DMS153 (cell line): ENCODE data around the gene GGT6.

Source experiments
- DNase-seq: peaks from one replicate; lab custom pipeline; 2025; lab: John Stamatoyannopoulos, UW

The GGT6 gene

GRCh38 chr17:4539025-4539424 is 21.4 kb downstream of the GGT6 start:
- DNase-seq = no peak

- no peak for DNase-seq
These were observed 22.0 kb downstream of the GGT6 start for GRCh38 chr17:4538236-4539002.

GRCh38 chr17:4537451-4538235 is 22.7 kb downstream of the GGT6 start:
- DNase-seq = no peak

- DNase-seq = no peak
These were observed 23.5 kb downstream of the GGT6 start for GRCh38 chr17:4536742-4537411.

DNA sequence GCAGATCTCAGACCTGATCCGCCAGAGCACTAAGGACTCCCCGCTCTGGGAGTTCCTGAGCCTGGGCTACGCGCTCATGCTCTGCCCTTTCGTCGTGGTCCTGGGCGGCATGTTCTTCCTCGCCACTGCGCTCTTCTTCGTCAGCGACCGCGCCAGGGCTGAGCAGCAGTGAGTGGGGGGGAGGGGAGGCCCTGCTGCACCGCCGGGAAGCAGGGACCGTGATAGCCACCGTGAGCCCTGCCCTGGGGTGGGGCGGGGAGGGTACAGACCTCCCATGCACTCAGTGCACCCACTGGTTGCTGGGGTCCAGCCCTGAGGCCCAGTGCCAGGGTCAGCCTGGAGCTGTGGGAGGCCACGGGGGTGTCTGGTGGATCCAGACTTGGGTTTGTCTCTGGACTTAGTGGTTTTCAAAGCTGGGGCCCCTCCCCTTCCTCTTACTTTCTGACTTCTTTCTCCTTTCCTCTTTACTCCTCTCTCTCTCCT is 24.1 kb downstream of the GGT6 start:
- no peak for DNase-seq

- DNase-seq = no peak
These were observed 24.6 kb downstream of the GGT6 start for GRCh38 chr17:4535667-4536258.

GRCh38 chr17:4534928-4535666 is 25.3 kb downstream of the GGT6 start:
- no peak for DNase-seq

DNA sequence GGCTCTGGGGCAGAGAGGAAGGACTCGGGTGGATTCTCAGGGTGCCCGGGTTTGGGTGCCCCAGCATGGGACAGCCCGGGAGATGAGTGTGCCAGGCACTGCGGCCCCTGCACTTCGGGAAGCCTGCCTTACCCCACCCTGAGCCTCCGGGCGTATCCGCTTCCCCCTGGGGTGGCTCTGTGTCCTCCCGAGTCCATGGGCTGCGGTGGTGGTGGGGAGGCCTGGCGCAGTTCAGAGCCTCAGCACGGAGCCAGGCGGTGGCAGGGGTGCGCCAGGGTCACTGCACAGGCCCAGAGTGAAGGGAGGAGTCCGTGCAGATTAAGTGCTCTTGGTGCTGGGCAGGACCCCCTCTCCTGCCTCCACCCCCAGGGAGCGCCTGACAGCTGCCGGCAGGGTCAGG is 25.9 kb downstream of the GGT6 start:
- DNase-seq = no peak

DNA sequence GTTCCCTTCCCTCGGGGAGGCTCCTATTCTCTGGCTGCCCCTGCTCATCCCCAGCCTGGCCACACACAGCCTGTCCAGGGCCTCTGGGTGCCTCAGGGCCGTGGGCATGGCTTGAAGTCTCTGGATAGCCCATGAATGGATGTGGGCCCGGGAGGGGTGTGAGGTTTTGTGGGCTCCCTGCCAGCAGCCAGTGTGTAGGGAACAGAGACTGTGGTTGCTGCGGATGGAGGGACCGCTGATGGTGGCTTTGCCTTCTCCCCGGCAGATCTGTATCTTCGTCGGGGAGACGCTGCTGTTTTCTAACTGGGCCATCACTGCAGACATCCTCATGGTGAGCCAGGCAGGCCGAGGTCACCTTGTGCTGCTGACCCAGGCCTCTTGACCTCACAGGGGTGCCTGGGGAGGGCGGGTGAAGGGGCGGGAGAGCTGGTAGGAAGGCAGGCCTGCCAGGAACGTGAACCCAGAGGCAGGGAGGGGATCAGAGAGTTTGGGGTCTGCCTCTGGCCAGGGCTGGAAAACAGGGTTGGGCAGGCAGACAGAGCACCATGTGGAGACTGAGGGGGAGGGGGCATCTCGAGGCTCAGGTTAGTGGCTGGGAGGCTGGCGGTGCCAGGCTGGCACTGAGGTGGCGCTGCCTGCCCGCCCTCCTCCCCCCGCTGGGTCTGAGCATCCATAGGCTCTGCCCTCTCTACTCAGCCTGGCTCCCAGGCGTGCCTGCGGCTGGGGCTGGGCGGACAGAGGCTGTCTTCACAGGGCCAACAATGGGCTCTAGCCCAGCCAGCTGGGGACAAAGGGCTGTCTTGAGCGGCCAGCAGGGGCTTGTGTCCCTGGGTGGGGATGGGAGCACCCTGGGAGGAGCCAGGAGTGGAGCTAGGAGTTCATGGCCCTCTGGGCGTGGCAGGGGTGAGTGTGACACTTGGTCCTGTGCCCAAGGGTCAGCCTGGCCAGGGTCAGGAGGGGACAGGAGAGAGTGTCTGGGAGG is 26.6 kb downstream of the GGT6 start:
- DNase-seq = no peak

GRCh38 chr17:4532860-4533522 is 27.4 kb downstream of the GGT6 start:
- no peak for DNase-seq

DNA sequence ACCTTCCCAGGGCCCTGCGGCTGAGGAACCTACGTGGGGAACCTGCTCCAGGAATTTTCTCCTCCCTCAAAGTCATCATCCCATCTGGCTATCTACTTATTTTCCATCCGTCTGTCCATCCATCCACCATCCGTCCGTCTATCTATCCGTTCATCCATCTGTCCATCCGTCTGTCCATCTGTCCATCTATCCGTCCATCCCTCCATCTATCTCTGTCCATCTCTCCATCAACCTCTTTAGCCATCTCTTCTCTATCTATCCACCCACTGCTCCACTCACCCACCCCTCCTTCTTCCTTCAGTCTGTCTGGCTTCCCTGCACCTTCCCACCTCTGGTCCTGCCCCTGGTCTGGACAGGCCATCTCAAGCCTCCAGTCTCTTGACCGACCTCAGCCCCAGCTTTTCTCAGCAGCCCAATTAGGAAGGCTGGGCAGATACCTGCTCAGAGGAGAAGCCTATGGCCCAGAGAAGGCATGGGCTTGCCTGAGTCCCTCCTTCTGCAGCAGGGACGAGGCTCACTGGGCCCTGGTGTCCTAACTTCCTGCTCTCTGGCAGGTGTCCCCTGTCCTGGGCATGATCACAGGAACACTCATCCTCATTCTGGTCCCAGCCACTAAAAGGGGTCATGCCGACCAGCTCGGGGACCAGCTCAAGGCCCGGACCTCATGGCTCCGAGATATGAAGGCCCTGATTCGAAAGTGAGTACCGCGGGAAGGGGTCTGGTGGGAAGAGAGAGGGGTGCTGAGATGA is 28.2 kb downstream of the GGT6 start:
- DNase-seq = no peak

DNA sequence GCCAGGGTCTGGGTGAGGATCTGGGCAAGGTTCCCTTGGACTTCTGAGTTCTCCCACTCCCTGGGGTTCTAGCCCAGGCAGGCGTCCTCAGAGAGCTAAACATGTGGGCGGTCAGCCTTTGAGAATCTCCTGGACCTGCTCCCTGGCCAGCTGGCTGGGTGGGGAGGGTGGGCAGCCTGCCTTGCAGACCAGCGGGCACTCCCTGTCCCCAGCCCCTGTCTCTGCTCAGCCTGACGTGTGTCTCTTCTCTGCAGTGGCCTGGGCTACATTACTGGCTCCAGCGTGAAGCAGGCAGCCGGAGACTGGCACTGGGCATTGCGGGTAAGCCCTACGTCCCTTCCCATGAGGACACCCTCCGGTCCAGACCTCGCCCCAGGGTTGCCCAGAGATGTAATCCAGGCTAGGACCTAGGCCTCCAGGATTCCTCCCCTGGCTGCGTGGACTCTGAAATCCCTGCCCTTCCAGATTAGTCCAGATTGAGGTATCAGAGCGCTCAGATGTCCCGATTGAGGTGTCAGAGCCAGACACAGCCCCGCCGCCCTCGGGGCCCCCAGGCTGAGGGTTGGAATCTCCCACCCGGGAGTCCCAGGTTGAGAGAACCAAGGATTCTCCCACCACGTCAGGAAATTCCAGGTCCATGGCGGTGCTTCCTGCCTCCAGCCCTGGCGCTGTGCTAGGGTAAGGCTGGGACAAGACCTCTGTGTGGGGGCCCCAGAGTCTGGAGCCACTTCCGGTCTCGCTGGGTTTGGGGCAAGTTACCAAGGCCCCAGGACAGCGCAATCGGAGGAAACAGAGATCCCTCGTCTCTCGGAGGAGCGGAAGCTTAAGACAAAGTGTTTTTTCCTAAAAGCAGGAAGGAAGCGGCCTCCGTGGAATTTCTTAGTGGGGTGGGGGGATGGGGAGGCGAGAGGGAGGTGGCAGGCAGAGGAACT is 29.3 kb downstream of the GGT6 start:
- no peak for DNase-seq

DNA sequence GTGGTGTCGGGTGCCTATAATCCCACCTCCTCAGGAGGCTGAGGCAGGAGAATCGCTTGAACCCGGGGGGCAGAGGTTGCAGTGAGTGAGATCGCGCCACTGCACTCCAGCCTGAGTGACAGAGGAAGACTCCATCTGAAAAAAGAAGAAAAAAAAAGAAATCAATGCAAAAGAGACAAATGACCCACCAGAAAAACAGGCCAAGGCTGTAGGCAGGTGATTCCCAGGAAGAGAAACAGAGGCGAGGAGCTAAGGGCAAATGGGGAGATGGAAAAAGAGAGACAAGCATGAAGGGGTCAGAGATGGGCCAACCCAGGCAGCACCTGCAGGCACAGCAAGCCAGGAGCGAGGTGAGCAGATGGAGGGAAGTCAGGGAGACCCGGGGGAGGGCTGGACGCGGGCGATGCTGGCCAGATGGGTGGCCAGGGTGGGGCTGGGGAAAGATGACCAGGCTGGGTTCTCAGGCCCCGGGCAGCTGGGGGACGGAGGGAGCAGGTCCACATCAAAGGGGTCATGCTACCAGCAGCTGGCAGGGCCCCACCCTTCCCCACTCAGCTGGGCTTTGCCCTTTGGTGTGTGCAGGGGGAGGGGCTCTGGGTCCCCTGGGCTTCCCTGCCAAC is 30.7 kb downstream of the GGT6 start:
- no peak for DNase-seq

DNA sequence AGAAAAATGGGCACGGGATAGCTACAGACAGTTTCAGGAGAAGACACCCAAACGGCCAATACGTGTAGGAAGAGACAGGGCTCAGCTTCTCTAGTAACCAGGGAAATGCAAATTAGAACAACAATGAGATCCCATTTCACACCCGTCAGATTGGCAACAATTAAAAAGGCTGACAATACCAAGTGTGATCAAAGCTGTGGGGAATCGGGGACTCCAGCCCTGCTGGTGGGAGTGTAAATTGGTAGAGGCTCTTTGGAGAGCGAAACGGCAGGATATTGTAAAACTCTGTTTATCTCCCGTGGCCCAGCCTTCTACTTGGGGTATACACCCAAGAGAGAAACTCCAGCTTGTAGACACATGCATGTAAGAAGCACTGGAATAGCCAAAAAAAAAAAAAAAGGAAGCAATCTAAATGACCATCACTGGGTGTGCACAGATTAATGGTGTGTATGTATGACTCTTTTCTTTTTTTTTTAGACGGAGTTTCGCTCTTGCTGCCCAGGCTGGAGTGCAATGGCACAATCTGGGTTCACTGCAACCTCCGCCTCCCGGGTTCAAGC is 32.7 kb downstream of the GGT6 start:
- no peak for DNase-seq

GRCh38 chr17:4527134-4527533 is 33.2 kb downstream of the GGT6 start:
- DNase-seq = no peak

DNA sequence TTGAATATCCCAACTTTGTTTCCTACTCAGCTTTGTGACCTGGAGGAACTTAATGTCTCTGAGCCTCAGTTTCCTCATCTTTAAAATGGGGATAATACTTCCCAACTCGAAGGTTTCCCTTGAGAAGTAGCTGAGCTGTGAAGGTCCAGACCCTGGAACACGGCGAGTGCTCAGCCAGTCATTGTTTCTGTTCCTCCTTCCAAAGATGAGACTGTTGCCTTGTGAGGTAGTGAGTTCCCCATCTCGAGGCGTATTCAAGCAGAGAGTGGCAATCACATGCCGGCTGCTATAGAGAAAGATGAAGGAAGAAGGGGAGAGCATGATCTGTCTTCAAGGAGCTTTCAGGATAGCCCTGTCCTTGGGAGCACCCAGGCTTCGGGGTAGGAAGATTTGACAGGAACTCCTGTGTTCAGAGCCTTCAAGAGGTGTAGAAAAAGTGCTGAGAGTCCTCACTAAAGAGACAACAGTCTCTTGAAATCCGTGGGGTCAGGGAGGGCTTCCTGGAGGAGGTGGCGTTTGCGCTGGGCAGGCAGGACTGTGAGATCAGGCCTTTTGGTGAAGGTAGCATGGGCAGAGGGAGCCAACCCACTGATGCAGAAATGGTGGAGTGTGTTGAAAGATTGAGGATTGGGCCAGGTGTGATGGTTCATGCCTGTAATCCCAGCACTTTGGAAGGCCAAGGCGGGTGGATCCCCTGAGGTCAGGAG is 34.5 kb downstream of the GGT6 start:
- DNase-seq = no peak

DNA sequence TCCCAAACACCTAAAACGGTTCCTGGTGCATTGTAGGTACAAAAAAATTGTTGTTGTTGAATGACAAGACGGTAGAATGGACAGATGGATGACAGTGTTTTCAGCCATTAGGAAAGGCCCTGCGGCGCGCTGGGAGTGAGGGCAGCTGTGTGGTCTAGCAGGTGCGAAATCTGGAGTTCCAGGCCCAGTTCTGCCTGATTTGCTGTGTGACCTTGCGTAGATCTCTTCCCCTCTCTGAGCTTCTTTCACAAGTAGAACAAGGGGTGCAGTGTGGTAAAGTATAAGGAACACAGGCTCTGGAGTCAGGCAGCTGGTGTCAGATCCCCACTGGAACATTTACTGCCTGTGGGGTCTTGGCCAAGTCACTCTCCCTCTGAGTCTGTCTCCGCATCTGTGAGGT is 36.4 kb downstream of the GGT6 start:
- no peak for DNase-seq
